ENCODE results near the gene ARL5C. TPM values are rescaled to one million over a fixed set of nuclear protein-coding genes. Genes with fewer than 3 reads are reported as not detected.

ARL5C gene
- total and polyA plus RNA-seq, 4 experiments from 2014 or later, result not detected

DNA sequence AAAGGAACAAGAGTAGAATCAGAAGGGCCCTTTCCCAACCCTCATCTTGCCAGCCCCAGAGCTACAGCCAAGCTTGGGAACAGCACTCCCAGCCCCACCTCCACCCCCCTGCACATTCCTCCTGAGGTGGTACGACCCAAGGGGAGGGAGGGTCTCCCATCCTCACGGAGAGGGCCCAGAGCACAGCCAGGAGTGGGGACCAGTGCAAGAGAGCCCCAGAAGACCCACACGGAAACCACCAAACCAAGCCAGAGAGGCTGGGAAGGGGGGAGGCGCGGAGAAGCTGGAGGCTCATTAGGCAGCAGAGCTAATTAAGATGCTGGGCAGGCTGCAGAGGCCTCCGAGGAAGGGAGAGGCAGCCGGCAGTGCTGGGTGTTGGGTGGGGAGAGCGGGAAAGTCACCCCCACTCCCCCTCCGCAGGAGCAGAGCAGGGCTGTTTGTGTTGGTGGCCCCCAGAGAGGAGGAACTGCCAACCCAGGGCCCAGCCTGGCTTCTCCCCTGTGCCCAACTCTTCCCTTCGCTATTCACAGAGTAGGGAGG, 29.1 kb upstream of the ARL5C start:
- Mint-ChIP-seq H3K4me1 (peaks cover 30 to 63% (median 42%) of the 10 kb centered on the region in 4 donors), H3K27me3 (no peaks in the 10 kb centered on the region), H3K36me3 (peaks cover 5 to 27% of the 10 kb centered on the region in 2 donors), H3K4me3 (peak overlapping the region in 6 of 8 donors; percentile 64 to 81 (median 75)), H3K27ac (peak overlapping the region in 6 of 7 donors; percentile 10 to 90 (median 75)), H3K9me3 (peaks cover 0 to 4% (median 0%) of the 10 kb centered on the region in 8 donors)
- DNase-seq, result peak in 1 of 5 donors; percentile 29
- Histone ChIP-seq H3K4me1 (ENCODE audit: insufficient read depth, low read length) (peaks cover 35% of the 10 kb centered on the region), H3K27ac (ENCODE audit: low read depth, low read length) (no peak overlapping the region), H3K4me3 (ENCODE audit: low read length in 2 of 2) (no peak overlapping the region), H3K36me3 (ENCODE audit: insufficient read depth, low read length) (peaks cover 7% of the 10 kb centered on the region), H3K27me3 (ENCODE audit: insufficient read depth, low read length) (no peaks in the 10 kb centered on the region), H3K9me3 (ENCODE audit: control insufficient read depth in 1 of 2, low read length in 2 of 2) (no peaks in the 10 kb centered on the region)
- CTCF ChIA-PET (ENCODE audit: partially characterized antibody), result interaction anchor here (0.9 to 5.7 kb wide), 8 partner anchors 8 to 102 kb away, joined by 3 to 26 read pairs (median 6); partner anchors contain the start of gene ARL5C
- POLR2A ChIA-PET (ENCODE audit: partially characterized antibody), result interaction anchor here (0.9 to 1.6 kb wide), 4 partner anchors 20 to 443 kb away, joined by 4 to 6 read pairs (median 4); partner anchors contain the start of gene PSMB3
- intact Hi-C loops (cut with micrococcal nuclease), result loop anchor here (5.0 kb wide), 1 partner anchor 42 kb away; no protein-coding TSS in a partner anchor

DNA sequence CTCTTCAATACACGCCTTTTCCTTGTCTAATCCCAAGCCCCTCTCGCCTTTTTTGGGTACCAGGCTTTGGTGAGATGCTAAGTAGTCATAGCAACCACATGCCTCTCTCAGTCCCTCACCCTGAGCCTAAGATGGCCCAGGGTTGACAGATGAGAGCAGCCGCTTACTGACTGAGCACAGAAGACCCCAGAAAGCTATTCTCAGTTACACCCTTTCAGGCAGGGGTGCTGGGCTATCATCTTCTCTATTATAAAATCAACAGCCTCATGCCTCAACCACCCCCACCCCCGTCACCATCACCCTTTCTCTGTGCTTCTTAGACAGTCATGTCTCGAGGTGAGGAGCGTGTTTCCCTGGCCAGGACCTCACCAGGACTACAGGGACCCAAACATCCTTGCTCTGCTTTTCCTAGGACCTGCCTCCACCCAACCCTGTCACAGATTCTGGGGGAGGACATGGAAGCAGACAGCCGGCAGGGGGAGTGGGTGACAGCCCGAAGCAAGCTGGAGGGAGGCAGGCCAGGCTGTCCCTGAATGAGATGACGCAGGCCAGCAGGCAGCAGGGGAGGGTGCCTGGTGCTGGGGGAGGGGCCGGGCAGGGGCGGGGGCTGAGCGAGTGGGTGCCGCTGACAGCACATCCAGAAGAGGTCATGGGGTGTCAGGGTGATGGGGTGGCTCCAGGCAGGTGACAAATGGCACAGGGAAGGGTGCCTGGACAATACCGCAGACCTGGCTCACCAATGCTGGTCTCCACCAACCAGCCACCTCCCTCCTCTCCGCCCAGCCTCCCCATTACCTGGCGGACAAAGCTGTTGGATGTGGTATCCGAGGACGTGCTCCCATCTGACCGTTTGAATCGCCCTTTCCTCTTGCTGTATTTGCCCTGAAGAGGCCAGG, 28.4 kb upstream of the ARL5C start:
- H3K36me3 Mint-ChIP-seq, result peaks cover 3 to 24% of the 10 kb centered on the region in 2 donors
- intact Hi-C loops (cut with micrococcal nuclease), result no loop called here

DNA sequence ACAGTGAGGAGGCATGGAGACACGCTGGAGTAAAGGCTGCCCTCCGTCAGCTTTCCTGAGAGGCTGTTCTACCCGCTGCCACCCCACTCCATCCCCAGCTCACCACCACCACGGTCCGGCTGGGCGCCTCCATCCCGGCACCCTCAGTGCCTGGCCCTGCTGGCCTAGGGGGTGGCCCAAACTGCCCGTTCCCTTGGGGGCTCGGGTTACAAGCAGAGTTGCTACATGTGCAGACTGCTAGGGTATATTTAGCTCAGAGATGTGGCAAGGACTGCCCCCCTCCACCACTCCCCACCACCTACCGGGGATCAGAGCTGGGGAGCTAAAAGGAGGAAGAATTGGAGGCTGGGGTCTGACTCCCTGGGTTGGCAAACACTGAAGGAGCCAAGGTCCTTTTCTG, 27.4 kb upstream of the ARL5C start:
- peaks cover 21% of the 10 kb centered on the region for H3K4me1 ChIP-seq (ENCODE audit: insufficient read depth, low read length)
- H3K27ac ChIP-seq (ENCODE audit: low read depth, low read length), result no peak overlapping the region
- no peak for DNase-seq
- H3K27ac Mint-ChIP-seq, result no peak overlapping the region
- H3K27me3 Mint-ChIP-seq, result no peaks in the 10 kb centered on the region
- peaks cover 20 to 47% (median 28%) of the 10 kb centered on the region in 4 donors for H3K4me1 Mint-ChIP-seq
- POLR2A ChIA-PET (ENCODE audit: partially characterized antibody), result interaction anchor here (0.6 kb wide), 1 partner anchor 49 kb away, joined by 3 read pairs; no protein-coding TSS in a partner anchor
- no peak overlapping the region for H3K4me3 Mint-ChIP-seq
- peaks cover 3 to 26% of the 10 kb centered on the region in 2 donors for H3K36me3 Mint-ChIP-seq
- intact Hi-C loops (cut with micrococcal nuclease), result no loop called here
- no peaks in the 10 kb centered on the region for H3K27me3 ChIP-seq (ENCODE audit: insufficient read depth, low read length)
- CTCF ChIA-PET (ENCODE audit: partially characterized antibody), result interaction anchor here (0.9 to 5.7 kb wide), 4 partner anchors 18 to 210 kb away, joined by 3 to 26 read pairs (median 4); no protein-coding TSS in a partner anchor
- H3K4me3 ChIP-seq (ENCODE audit: low read length in 2 of 2), result no peak overlapping the region
- H3K9me3 Mint-ChIP-seq, result no peaks in the 10 kb centered on the region
- H3K36me3 ChIP-seq (ENCODE audit: insufficient read depth, low read length), result peaks cover 7% of the 10 kb centered on the region
- H3K9me3 ChIP-seq (ENCODE audit: control insufficient read depth in 1 of 2, low read length in 2 of 2), result no peaks in the 10 kb centered on the region

More for the DNA sequence above, 28.4 kb upstream of the ARL5C start:
- H3K27ac Mint-ChIP-seq, result peak overlapping the region in 6 of 7 donors; percentile 35 to 80 (median 63)
- peaks cover 25 to 56% (median 36%) of the 10 kb centered on the region in 4 donors for H3K4me1 Mint-ChIP-seq
- H3K36me3 ChIP-seq (ENCODE audit: insufficient read depth, low read length), result peaks cover 7% of the 10 kb centered on the region
- no peak overlapping the region for H3K4me3 ChIP-seq (ENCODE audit: low read length in 2 of 2)
- H3K9me3 Mint-ChIP-seq, result no peaks in the 10 kb centered on the region
- H3K9me3 ChIP-seq (ENCODE audit: control insufficient read depth in 1 of 2, low read length in 2 of 2), result no peaks in the 10 kb centered on the region
- H3K4me1 ChIP-seq (ENCODE audit: insufficient read depth, low read length), result peaks cover 31% of the 10 kb centered on the region
- H3K27me3 ChIP-seq (ENCODE audit: insufficient read depth, low read length), result no peaks in the 10 kb centered on the region
- H3K27ac ChIP-seq (ENCODE audit: low read depth, low read length), result no peak overlapping the region
- ChIA-PET CTCF (ENCODE audit: partially characterized antibody) (interaction anchor here (0.9 to 5.7 kb wide), 6 partner anchors 8 to 211 kb away, joined by 3 to 26 read pairs (median 6); partner anchors contain the start of gene ARL5C), POLR2A (ENCODE audit: partially characterized antibody) (no interaction called here)
- H3K4me3 Mint-ChIP-seq, result peak overlapping the region in 2 of 8 donors; percentile 28 to 39
- no peak for DNase-seq
- H3K27me3 Mint-ChIP-seq, result no peaks in the 10 kb centered on the region

DNA sequence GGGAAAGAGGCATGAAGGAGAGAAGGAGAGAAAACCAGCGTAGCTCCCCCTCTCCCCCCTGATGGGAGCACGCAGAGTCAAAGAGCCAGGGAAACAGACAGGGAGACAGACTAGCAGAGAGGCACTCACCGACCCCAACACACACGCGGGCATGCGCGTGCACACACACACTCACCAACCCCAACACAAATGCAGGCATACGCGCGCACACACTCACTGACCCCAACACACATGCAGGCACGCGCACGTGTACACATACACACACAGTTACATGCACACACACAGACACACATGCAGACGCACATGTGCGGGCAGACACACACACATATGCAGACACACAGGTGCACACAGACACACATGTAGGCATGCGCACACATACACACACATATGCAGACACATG, 26.9 kb upstream of the ARL5C start:
- Mint-ChIP-seq H3K27ac (peak overlapping the region in 3 of 7 donors; percentile 40 to 73 (median 72)), H3K4me1 (peaks cover 17 to 43% (median 25%) of the 10 kb centered on the region in 4 donors), H3K27me3 (no peaks in the 10 kb centered on the region), H3K4me3 (peak overlapping the region in 2 of 8 donors; percentile 6 to 25), H3K36me3 (peaks cover 3 to 26% of the 10 kb centered on the region in 2 donors), H3K9me3 (no peaks in the 10 kb centered on the region)
- Histone ChIP-seq H3K4me3 (ENCODE audit: low read length in 2 of 2) (no peak overlapping the region), H3K9me3 (ENCODE audit: control insufficient read depth in 1 of 2, low read length in 2 of 2) (no peaks in the 10 kb centered on the region), H3K27ac (ENCODE audit: low read depth, low read length) (no peak overlapping the region), H3K4me1 (ENCODE audit: insufficient read depth, low read length) (peaks cover 17% of the 10 kb centered on the region), H3K27me3 (ENCODE audit: insufficient read depth, low read length) (no peaks in the 10 kb centered on the region), H3K36me3 (ENCODE audit: insufficient read depth, low read length) (peaks cover 7% of the 10 kb centered on the region)
- DNase-seq, result no peak
- intact Hi-C loops (cut with micrococcal nuclease), result no loop called here
- ChIA-PET POLR2A (ENCODE audit: partially characterized antibody) (interaction anchor here (0.6 kb wide), 1 partner anchor 50 kb away, joined by 3 read pairs; no protein-coding TSS in a partner anchor), CTCF (ENCODE audit: partially characterized antibody) (interaction anchor here (0.9 to 5.7 kb wide), 4 partner anchors 18 to 210 kb away, joined by 3 to 26 read pairs (median 4); no protein-coding TSS in a partner anchor)

DNA sequence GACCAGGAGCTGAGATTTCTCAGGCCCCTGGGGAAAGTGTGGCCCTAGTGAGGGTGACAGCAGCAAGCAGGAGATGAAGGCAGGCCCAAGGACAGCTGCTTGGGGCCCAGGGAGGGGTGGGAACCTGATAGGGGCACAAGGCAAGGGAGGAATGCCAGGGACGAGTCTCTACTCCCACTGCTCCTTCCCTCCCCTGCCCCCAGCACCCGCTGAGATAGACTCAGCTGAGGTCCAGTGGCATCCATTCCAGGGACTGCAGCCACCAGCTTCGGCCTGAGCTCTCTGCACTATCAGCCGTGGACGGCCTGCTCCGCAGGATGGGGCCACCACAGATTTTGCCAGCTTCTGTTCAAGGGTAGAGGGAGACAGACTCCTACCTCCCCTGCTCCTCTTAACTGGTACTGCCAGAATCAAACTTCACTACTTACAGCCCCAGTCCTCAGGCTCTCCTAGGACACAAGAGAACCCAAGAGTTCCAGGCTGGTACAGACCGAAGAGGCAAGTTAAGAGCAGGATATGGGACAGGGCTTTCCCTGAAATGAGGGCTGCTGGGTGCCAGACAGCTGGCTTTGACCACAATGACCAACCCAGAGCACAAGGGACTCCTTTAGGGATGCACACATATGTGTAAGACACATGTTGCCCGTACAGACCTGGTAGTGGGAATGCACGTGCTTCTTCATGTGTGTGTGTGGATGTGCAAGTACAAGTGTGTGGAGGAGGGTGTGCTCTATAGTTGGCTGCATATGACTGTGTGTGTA, 26.0 kb upstream of the ARL5C start:
- Histone ChIP-seq H3K27ac (ENCODE audit: low read depth, low read length) (no peak overlapping the region), H3K36me3 (ENCODE audit: insufficient read depth, low read length) (peaks cover 13% of the 10 kb centered on the region), H3K4me3 (ENCODE audit: low read length in 2 of 2) (no peak overlapping the region), H3K9me3 (ENCODE audit: control insufficient read depth in 1 of 2, low read length in 2 of 2) (no peaks in the 10 kb centered on the region), H3K4me1 (ENCODE audit: insufficient read depth, low read length) (peaks cover 15% of the 10 kb centered on the region), H3K27me3 (ENCODE audit: insufficient read depth, low read length) (no peaks in the 10 kb centered on the region)
- no peak for DNase-seq
- peak overlapping the region in 1 of 8 donors; percentile 50 for H3K4me3 Mint-ChIP-seq
- no peaks in the 10 kb centered on the region for H3K27me3 Mint-ChIP-seq
- CTCF ChIA-PET (ENCODE audit: partially characterized antibody), result interaction anchor here (1.0 to 5.7 kb wide), 2 partner anchors 17 to 52 kb away, joined by 3 to 26 read pairs; no protein-coding TSS in a partner anchor
- intact Hi-C loops (cut with micrococcal nuclease), result no loop called here
- H3K4me1 Mint-ChIP-seq, result peaks cover 17 to 42% (median 25%) of the 10 kb centered on the region in 4 donors
- H3K9me3 Mint-ChIP-seq, result no peaks in the 10 kb centered on the region
- POLR2A ChIA-PET (ENCODE audit: partially characterized antibody), result interaction anchor here (1.1 kb wide), 1 partner anchor 8 kb away, joined by 3 read pairs; the partner anchor contains the start of gene RPL19
- peaks cover 3 to 33% of the 10 kb centered on the region in 2 donors for H3K36me3 Mint-ChIP-seq
- H3K27ac Mint-ChIP-seq, result peak overlapping the region in 3 of 7 donors; percentile 21 to 73 (median 54)

DNA sequence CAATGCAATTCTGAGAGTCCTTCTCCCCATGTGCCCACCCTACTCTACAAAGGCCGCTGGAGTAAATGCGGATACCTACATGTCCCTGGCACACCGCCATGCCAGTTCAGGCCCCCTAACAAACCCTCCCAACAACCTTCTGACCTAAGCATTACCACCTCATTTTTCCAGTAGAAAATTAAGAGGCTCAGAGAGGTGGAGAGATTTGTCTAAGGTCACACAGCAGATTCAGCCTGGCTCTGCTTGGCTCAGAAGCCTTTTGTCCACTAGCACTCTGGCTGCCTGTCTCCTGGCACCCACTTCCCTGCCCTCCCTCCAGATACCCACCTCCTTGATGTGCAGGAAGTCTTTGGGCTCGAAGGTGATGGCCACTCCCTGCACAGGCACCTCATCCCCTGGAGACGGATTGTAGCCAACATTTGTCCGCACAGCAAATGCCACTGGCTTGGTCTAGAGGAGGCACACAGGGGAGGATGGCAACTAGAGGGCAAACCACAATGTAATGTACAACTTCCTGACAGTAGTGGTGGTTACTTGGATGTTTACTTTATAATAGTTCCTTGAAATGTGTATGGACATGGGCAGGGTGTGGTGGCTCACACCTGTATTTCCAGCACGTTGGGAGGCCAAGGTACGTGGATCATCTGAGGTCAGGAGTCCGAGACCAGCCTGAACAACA, 21.3 kb upstream of the ARL5C start:
- H3K36me3 Mint-ChIP-seq, result peaks cover 14 to 41% of the 10 kb centered on the region in 2 donors
- Histone ChIP-seq H3K27ac (ENCODE audit: low read depth, low read length) (no peak overlapping the region), H3K4me3 (ENCODE audit: low read length in 2 of 2) (no peak overlapping the region), H3K27me3 (ENCODE audit: insufficient read depth, low read length) (no peaks in the 10 kb centered on the region), H3K36me3 (ENCODE audit: insufficient read depth, low read length) (peaks cover 37% of the 10 kb centered on the region), H3K4me1 (ENCODE audit: insufficient read depth, low read length) (no peaks in the 10 kb centered on the region), H3K9me3 (ENCODE audit: control insufficient read depth in 1 of 2, low read length in 2 of 2) (no peaks in the 10 kb centered on the region)
- H3K9me3 Mint-ChIP-seq, result no peaks in the 10 kb centered on the region
- no peak for DNase-seq
- intact Hi-C loops (cut with micrococcal nuclease), result no loop called here
- ChIA-PET POLR2A (ENCODE audit: partially characterized antibody) (no interaction called here), CTCF (ENCODE audit: partially characterized antibody) (interaction anchor here (0.7 to 1.7 kb wide), 5 partner anchors 8 to 23 kb away, joined by 3 to 10 read pairs (median 4); no protein-coding TSS in a partner anchor)
- peaks cover 0 to 3% (median under 1%) of the 10 kb centered on the region in 4 donors for H3K4me1 Mint-ChIP-seq
- no peak overlapping the region for H3K4me3 Mint-ChIP-seq
- H3K27ac Mint-ChIP-seq, result peak overlapping the region in 2 of 7 donors; percentile 27 to 47
- H3K27me3 Mint-ChIP-seq, result no peaks in the 10 kb centered on the region

Measured in CD4-positive, alpha-beta memory T cell (primary cell).